ENCODE measurements around the gene IFIT3. TPM values are rescaled to one million over a fixed set of nuclear protein-coding genes. Genes with fewer than 3 reads are reported as not detected.

The IFIT3 gene
- total RNA-seq, 1 donor from 2014 or later = not detected

GRCh38 chr10:89363729-89364442, 36.1 kb downstream of the IFIT3 start:
- DNase-seq (ENCODE audit: low spot score) = no peak
- TF ChIP-seq EZH2 (IDR thresholded peaks at IDR 0.05) (no peak), EZH2phosphoT487 (IDR thresholded peaks at IDR 0.05) (no peak)
- TF ChIP-seq, protein P1, sequence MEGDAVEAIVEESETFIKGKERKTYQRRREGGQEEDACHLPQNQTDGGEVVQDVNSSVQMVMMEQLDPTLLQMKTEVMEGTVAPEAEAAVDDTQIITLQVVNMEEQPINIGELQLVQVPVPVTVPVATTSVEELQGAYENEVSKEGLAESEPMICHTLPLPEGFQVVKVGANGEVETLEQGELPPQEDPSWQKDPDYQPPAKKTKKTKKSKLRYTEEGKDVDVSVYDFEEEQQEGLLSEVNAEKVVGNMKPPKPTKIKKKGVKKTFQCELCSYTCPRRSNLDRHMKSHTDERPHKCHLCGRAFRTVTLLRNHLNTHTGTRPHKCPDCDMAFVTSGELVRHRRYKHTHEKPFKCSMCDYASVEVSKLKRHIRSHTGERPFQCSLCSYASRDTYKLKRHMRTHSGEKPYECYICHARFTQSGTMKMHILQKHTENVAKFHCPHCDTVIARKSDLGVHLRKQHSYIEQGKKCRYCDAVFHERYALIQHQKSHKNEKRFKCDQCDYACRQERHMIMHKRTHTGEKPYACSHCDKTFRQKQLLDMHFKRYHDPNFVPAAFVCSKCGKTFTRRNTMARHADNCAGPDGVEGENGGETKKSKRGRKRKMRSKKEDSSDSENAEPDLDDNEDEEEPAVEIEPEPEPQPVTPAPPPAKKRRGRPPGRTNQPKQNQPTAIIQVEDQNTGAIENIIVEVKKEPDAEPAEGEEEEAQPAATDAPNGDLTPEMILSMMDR (IDR thresholded peaks at IDR 0.05) = no peak
- Mint-ChIP-seq H3K4me3 (no peak overlapping the region), H3K9me3 (peaks cover 4% of the 10 kb centered on the region), H3K4me1 (peaks cover 20% of the 10 kb centered on the region), H3K27me3 (ENCODE audit: insufficient read depth, low read depth) (no peaks in the 10 kb centered on the region), H3K27ac (no peak overlapping the region), H3K36me3 (no peaks in the 10 kb centered on the region)
- no peaks in the 10 kb centered on the region for H3K79me2 ChIP-seq (ENCODE audit: low read depth)
- H3K9me3 ChIP-seq (ENCODE audit: low read depth) = no peaks in the 10 kb centered on the region
- no peaks in the 10 kb centered on the region for H3K27me3 ChIP-seq
- peaks cover 10% of the 10 kb centered on the region for H3K4me1 ChIP-seq
- no peak overlapping the region for H2AFZ ChIP-seq (replicated peaks)
- no peaks in the 10 kb centered on the region for H4K20me1 ChIP-seq (ENCODE audit: low read depth)
- H3K36me3 ChIP-seq = no peaks in the 10 kb centered on the region
- no peak overlapping the region for H3K4me3 ChIP-seq
- no peak overlapping the region for H3K27ac ChIP-seq
- H3K9ac ChIP-seq = no peak overlapping the region
- no peak overlapping the region for H3K4me2 ChIP-seq
- no peaks in the 10 kb centered on the region for H3F3A ChIP-seq (ENCODE audit: low read depth)

- H3K4me2 ChIP-seq = no peak overlapping the region
- peaks cover 25% of the 10 kb centered on the region for H3K4me1 Mint-ChIP-seq
- no peak overlapping the region for H2AFZ ChIP-seq (replicated peaks)
- no peak for DNase-seq (ENCODE audit: low spot score)
- no peaks in the 10 kb centered on the region for H3K9me3 ChIP-seq (ENCODE audit: low read depth)
- H3K36me3 ChIP-seq = no peaks in the 10 kb centered on the region
- H3K36me3 Mint-ChIP-seq = no peaks in the 10 kb centered on the region
- TF ChIP-seq EZH2 (IDR thresholded peaks at IDR 0.05) = no peak
- TF ChIP-seq, protein P1 (IDR thresholded peaks at IDR 0.05) = no peak
- no peak for TF ChIP-seq EZH2phosphoT487 (IDR thresholded peaks at IDR 0.05)
- no peaks in the 10 kb centered on the region for H3K27me3 Mint-ChIP-seq (ENCODE audit: insufficient read depth, low read depth)
- H3K9me3 Mint-ChIP-seq = peaks cover 4% of the 10 kb centered on the region
- H4K20me1 ChIP-seq (ENCODE audit: low read depth) = no peaks in the 10 kb centered on the region
- H3K4me1 ChIP-seq = peaks cover 15% of the 10 kb centered on the region
- H3K79me2 ChIP-seq (ENCODE audit: low read depth) = no peaks in the 10 kb centered on the region
- H3K27ac ChIP-seq = no peak overlapping the region
- no peak overlapping the region for H3K4me3 Mint-ChIP-seq
- H3K9ac ChIP-seq = no peak overlapping the region
- no peak overlapping the region for H3K4me3 ChIP-seq
- H3F3A ChIP-seq (ENCODE audit: low read depth) = no peaks in the 10 kb centered on the region
- H3K27ac Mint-ChIP-seq = no peak overlapping the region
- no peaks in the 10 kb centered on the region for H3K27me3 ChIP-seq
Measured at GRCh38 chr10:89364531-89364930, 36.7 kb downstream of the IFIT3 start.

- peak; percentile 34 for DNase-seq (ENCODE audit: low spot score)
- Histone ChIP-seq H2AFZ (replicated peaks) (peak overlapping the region; percentile 52), H3F3A (ENCODE audit: low read depth) (no peaks in the 10 kb centered on the region), H3K4me1 (peaks cover 15% of the 10 kb centered on the region), H3K9ac (no peak overlapping the region), H3K79me2 (ENCODE audit: low read depth) (no peaks in the 10 kb centered on the region), H3K36me3 (no peaks in the 10 kb centered on the region), H3K27me3 (no peaks in the 10 kb centered on the region), H3K4me3 (no peak overlapping the region), H3K4me2 (peak overlapping the region; percentile 21), H3K27ac (no peak overlapping the region), H3K9me3 (ENCODE audit: low read depth) (no peaks in the 10 kb centered on the region), H4K20me1 (ENCODE audit: low read depth) (no peaks in the 10 kb centered on the region)
- H3K9me3 Mint-ChIP-seq = peaks cover 4% of the 10 kb centered on the region
- no peaks in the 10 kb centered on the region for H3K27me3 Mint-ChIP-seq (ENCODE audit: insufficient read depth, low read depth)
- H3K27ac Mint-ChIP-seq = peak overlapping the region; percentile 57
- H3K4me1 Mint-ChIP-seq = peaks cover 24% of the 10 kb centered on the region
- no peak for TF ChIP-seq EZH2 (IDR thresholded peaks at IDR 0.05)
- TF ChIP-seq, protein P1 (IDR thresholded peaks at IDR 0.05) = no peak
- TF ChIP-seq EZH2phosphoT487 (IDR thresholded peaks at IDR 0.05) = no peak
- no peak overlapping the region for H3K4me3 Mint-ChIP-seq
- no peaks in the 10 kb centered on the region for H3K36me3 Mint-ChIP-seq
Measured at GRCh38 chr10:89367529-89367928, 39.7 kb downstream of the IFIT3 start.

Data from neural progenitor cell (in vitro differentiated cells).